HL-60 (cell line): ENCODE data around the gene PPP1R16B.

Experiments used
- DNase-seq, 2 experiments: peaks; one replicate each; pipeline ENCODE4 v3.0.0-alpha.2; 2010 to 2020; ENCODE audit warnings: low read depth in 1 of 2, low spot score in 1 of 2
- H3K27ac ChIP-seq: fragments of 250-450 bp; sonication (Bioruptor Pico); replicated peaks from 2 replicates; pipeline ENCODE4 v1.5.1; 2020; ENCODE audit warnings: mild to moderate bottlenecking, moderate library complexity
- H3K27me3 ChIP-seq: fragments of 250-450 bp; sonication (Bioruptor Pico); 2 replicates; pipeline ENCODE4 v1.5.1; 2021; ENCODE audit warnings: mild to moderate bottlenecking, moderate library complexity; ENCODE audit not compliant: insufficient read depth, poor library complexity, severe bottlenecking
- H3K4me3 ChIP-seq: replicated peaks from 2 replicates; pipeline ENCODE4 v1.5.1; 2011; ENCODE audit warnings: mild to moderate bottlenecking, control low read depth, low read length; ENCODE audit not compliant: insufficient read depth
- CTCF ChIP-seq: IDR thresholded peaks from one replicate; pipeline ENCODE4 v1.5.1; 2011; ENCODE audit warnings: low read length, control low read depth, inconsistent platforms; ENCODE audit not compliant: insufficient read depth
- GABPA ChIP-seq: IDR thresholded peaks from 2 replicates; pipeline ENCODE4 v1.6.1; 2012; ENCODE audit warnings: low read depth
- POLR2AphosphoS5 ChIP-seq: IDR thresholded peaks from 2 replicates; pipeline ENCODE4 v1.6.1; 2012; ENCODE audit warnings: low read depth
- REST ChIP-seq: IDR thresholded peaks from 2 replicates; pipeline ENCODE4 v1.6.1; 2012; ENCODE audit warnings: low read depth; ENCODE audit not compliant: insufficient replicate concordance
- SPI1 ChIP-seq: IDR thresholded peaks from 2 replicates; pipeline ENCODE4 v1.6.1; 2012; ENCODE audit warnings: low read depth, mild to moderate bottlenecking, borderline replicate concordance

The PPP1R16B gene

GRCh38 chr20:38764567-38765318, 40.8 kb upstream of the PPP1R16B start:
- Histone ChIP-seq H3K27ac (0 out of 2 replicates have a peak overlapping the region, but pooled peaks have one; percentile 19), H3K27me3 (no peaks in the 10 kb centered on the region), H3K4me3 (no peak overlapping the region)
- DNase-seq: peak in 1 of 2 experiments; percentile 69
- TF ChIP-seq REST (no peak), SPI1 (no peak), POLR2AphosphoS5 (no peak), CTCF (no peak), GABPA (no peak)

- H3K4me3 ChIP-seq: no peak overlapping the region
- H3K27me3 ChIP-seq: no peaks in the 10 kb centered on the region
- TF ChIP-seq GABPA: no peak
- no peak for TF ChIP-seq POLR2AphosphoS5
- no peak for TF ChIP-seq REST
- TF ChIP-seq CTCF: no peak
- no peak for TF ChIP-seq SPI1
- DNase-seq: no peak
- H3K27ac ChIP-seq: no peak overlapping the region
These were observed 39.4 kb upstream of the PPP1R16B start for GRCh38 chr20:38766071-38766470.

- no peak for DNase-seq
- Histone ChIP-seq H3K27me3 (no peaks in the 10 kb centered on the region), H3K27ac (no peak overlapping the region), H3K4me3 (no peak overlapping the region)
- TF ChIP-seq SPI1 (no peak), REST (no peak), GABPA (no peak), CTCF (no peak), POLR2AphosphoS5 (no peak)
These were observed 35.9 kb upstream of the PPP1R16B start for GRCh38 chr20:38769376-38770295.
